Suprapubic skin (tissue), 4 donors: ENCODE data around the gene UBE2E3. TPM values are rescaled to one million over a fixed set of nuclear protein-coding genes. Genes with fewer than 3 reads are reported as not detected.
"Not testable (repeated sequence)": the region's sequence is repeated elsewhere in the genome, so short reads cannot be mapped to it uniquely, and the experiment has no call there.

ENCODE experiments used
- DNase-seq, 2 donors: peaks; one replicate each; pipeline ENCODE4 v3.0.0-alpha.2; 2019; ENCODE audit warnings: low spot score in 2 of 2
- H3K27ac ChIP-seq: fragments of 200-600 bp; sonication (generic); one replicate; pipeline ENCODE4 v1.5.1; 2019
- H3K27me3 ChIP-seq: fragments of 200-600 bp; sonication (generic); one replicate; pipeline ENCODE4 v1.5.1; 2019
- H3K36me3 ChIP-seq: fragments of 200-600 bp; sonication (generic); one replicate; pipeline ENCODE4 v1.5.1; 2019
- H3K4me1 ChIP-seq: fragments of 200-600 bp; sonication (generic); one replicate; pipeline ENCODE4 v1.5.1; 2019
- H3K4me3 ChIP-seq: fragments of 200-600 bp; sonication (generic); one replicate; pipeline ENCODE4 v1.5.1; 2019; ENCODE audit warnings: mild to moderate bottlenecking
- H3K9me3 ChIP-seq: fragments of 200-600 bp; sonication (generic); one replicate; pipeline ENCODE4 v1.5.1; 2019
- EP300 ChIP-seq: sonication (generic); formaldehyde crosslinking; IDR thresholded peaks from one replicate; pipeline ENCODE4 v1.6.1; 2017; ENCODE audit warnings: antibody characterized with exemption
- POLR2A ChIP-seq, 2 donors: fragments of 450-650 bp; IDR thresholded peaks; one replicate each; pipeline ENCODE4 v1.6.1; 2017; ENCODE audit warnings: antibody characterized with exemption in 2 of 2, mild to moderate bottlenecking in 2 of 2, moderate library complexity in 2 of 2
- POLR2AphosphoS5 ChIP-seq, 3 donors: sonication (generic); formaldehyde crosslinking; IDR thresholded peaks; one replicate each; pipeline ENCODE4 v1.6.1; 2017; ENCODE audit warnings: antibody characterized with exemption in 3 of 3
- WGBS: methylation state at CpG from one replicate; pipeline ENCODE4 v1.1.5; 2018; 5-methylcytosine and 5-hydroxymethylcytosine counted together
- total RNA-seq, 4 donors: library from RNA; depleted of rRNA; stranded (reverse); fragments of >200 nt; gene quantifications; one replicate each; pipeline ENCODE4 v1.1.0, GENCODE V29; 2016
- TF ChIP-seq, protein P1 (sequence below), 2 donors: fragments of 200-600 bp in 1 of 2; fragments of 450-650 bp in 1 of 2; sonication (generic) in 1 of 2; IDR thresholded peaks; one replicate each; pipeline ENCODE4 v1.5.1; 2016 to 2019; ENCODE audit warnings: antibody characterized with exemption in 2 of 2, mild to moderate bottlenecking in 1 of 2, moderate library complexity in 1 of 2

UBE2E3 gene
- total RNA-seq: 10 to 100 TPM; 50.6 to 79.5 (median 66.1) TPM

DNA sequence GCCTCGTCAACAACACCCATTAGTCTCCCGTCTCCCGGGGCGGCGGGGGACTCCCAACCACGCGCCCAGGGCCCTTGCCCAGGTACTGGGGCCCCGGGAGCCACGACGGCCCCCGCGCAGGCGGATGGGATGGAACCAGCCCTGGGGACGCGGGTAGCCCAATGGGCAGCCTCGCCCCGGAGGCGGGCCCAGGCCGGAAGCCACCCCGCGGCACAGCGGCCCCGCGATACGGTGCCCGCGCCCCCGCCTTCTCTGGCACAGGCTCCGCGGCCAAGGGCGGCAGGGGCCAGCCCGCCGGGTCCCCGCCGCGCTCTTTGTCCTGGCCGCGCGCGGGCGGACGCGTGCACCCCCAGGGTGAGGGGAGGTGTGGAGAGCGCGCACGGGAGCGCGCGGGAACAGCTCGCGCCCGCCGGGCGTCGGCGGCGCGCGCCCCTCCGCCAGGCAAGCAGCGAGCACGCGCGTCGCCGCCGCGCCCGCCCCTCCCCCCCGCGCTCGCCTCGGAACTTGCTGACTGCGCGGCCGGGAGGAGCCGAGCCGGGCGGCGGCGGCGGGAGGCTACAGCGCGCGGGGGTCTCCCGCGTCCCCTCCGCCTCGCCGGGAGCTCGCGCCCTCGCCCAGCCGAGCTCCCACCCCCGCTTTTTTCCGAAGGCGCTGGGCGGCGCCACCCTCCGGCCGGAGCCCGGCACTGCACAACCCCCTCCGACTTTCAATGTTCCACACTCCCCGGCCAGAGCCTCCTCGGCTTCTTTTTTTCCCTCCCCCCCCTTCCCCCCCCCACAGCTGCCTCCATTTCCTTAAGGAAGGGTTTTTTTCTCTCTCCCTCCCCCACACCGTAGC, at the start of gene UBE2E3:
TSS of gene UBE2E3 (plus strand) at position 500 of the 837 bp plus-strand sequence. CDS start 1,438 bp downstream, outside the sequence.
- no peaks in the 10 kb centered on the region for H3K36me3 ChIP-seq
- peaks cover 43% of the 10 kb centered on the region for H3K4me1 ChIP-seq
- no peaks in the 10 kb centered on the region for H3K9me3 ChIP-seq
- H3K27ac ChIP-seq: peak within 1 kb of the TSS; percentile 93
- WGBS: 2% methylated on average over 19 of the region's 106 CpGs
- H3K27me3 ChIP-seq: no peaks in the 10 kb centered on the region
- peak; percentile 86 to 88 for DNase-seq
- H3K4me3 ChIP-seq: peak within 1 kb of the TSS; percentile 92
- TF ChIP-seq EP300 (no peak), POLR2A (IDR thresholded peaks at IDR 0.05) (peak; percentile 20 to 53), POLR2AphosphoS5 (IDR thresholded peaks at IDR 0.05) (no peak)
- TF ChIP-seq, protein P1, sequence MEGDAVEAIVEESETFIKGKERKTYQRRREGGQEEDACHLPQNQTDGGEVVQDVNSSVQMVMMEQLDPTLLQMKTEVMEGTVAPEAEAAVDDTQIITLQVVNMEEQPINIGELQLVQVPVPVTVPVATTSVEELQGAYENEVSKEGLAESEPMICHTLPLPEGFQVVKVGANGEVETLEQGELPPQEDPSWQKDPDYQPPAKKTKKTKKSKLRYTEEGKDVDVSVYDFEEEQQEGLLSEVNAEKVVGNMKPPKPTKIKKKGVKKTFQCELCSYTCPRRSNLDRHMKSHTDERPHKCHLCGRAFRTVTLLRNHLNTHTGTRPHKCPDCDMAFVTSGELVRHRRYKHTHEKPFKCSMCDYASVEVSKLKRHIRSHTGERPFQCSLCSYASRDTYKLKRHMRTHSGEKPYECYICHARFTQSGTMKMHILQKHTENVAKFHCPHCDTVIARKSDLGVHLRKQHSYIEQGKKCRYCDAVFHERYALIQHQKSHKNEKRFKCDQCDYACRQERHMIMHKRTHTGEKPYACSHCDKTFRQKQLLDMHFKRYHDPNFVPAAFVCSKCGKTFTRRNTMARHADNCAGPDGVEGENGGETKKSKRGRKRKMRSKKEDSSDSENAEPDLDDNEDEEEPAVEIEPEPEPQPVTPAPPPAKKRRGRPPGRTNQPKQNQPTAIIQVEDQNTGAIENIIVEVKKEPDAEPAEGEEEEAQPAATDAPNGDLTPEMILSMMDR (IDR thresholded peaks at IDR 0.05): peak; percentile 62 to 83

GRCh38 chr2:180931841-180932240, 48.6 kb upstream of the UBE2E3 start:
- TF ChIP-seq POLR2AphosphoS5 (IDR thresholded peaks at IDR 0.05): no peak
- H3K9me3 ChIP-seq: no peaks in the 10 kb centered on the region
- no peak overlapping the region for H3K27ac ChIP-seq
- no peaks in the 10 kb centered on the region for H3K27me3 ChIP-seq
- no peak overlapping the region for H3K4me3 ChIP-seq
- H3K4me1 ChIP-seq: no peaks in the 10 kb centered on the region
- DNase-seq: no peak
- H3K36me3 ChIP-seq: no peaks in the 10 kb centered on the region

- H3K4me1 ChIP-seq: no peaks in the 10 kb centered on the region
- 97% methylated on average over 1 of the region's 1 CpG for WGBS
- no peak for DNase-seq
- no peak for TF ChIP-seq EP300
- no peak for TF ChIP-seq POLR2A (IDR thresholded peaks at IDR 0.05)
- TF ChIP-seq, protein P1 (IDR thresholded peaks at IDR 0.05): no peak
- TF ChIP-seq POLR2AphosphoS5 (IDR thresholded peaks at IDR 0.05): no peak
- H3K4me3 ChIP-seq: no peak overlapping the region
- no peaks in the 10 kb centered on the region for H3K9me3 ChIP-seq
- no peaks in the 10 kb centered on the region for H3K27me3 ChIP-seq
- no peak overlapping the region for H3K27ac ChIP-seq
- no peaks in the 10 kb centered on the region for H3K36me3 ChIP-seq
Measured at GRCh38 chr2:180933332-180933731, 47.1 kb upstream of the UBE2E3 start.

DNA sequence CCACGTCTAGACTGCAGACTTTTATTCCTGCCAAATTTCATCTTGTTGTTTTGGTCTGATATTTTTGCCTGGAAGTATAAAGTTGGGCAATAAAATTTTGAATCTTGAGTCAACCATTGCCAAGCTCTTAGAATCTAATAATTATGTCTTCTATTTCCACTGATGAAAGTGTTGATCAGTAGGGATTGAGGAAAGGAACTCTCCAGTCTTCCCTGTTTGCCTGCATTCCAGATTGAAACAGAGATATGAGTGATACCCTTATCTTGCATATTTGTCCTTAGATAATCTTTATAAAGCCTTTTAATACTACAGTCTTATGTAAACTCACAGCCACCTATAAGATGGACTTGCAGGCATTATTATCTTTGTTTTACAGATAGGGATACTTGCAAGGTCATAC, 45.5 kb upstream of the UBE2E3 start:
- no peaks in the 10 kb centered on the region for H3K4me1 ChIP-seq
- no peaks in the 10 kb centered on the region for H3K27me3 ChIP-seq
- H3K4me3 ChIP-seq: no peak overlapping the region
- no peaks in the 10 kb centered on the region for H3K36me3 ChIP-seq
- no peak for TF ChIP-seq EP300
- TF ChIP-seq POLR2AphosphoS5 (IDR thresholded peaks at IDR 0.05): no peak
- no peak for TF ChIP-seq POLR2A (IDR thresholded peaks at IDR 0.05)
- TF ChIP-seq, protein P1 (IDR thresholded peaks at IDR 0.05): no peak
- no peak overlapping the region for H3K27ac ChIP-seq
- DNase-seq: no peak
- H3K9me3 ChIP-seq: no peaks in the 10 kb centered on the region
- 37% methylated on average over 1 of the region's 1 CpG for WGBS

DNA sequence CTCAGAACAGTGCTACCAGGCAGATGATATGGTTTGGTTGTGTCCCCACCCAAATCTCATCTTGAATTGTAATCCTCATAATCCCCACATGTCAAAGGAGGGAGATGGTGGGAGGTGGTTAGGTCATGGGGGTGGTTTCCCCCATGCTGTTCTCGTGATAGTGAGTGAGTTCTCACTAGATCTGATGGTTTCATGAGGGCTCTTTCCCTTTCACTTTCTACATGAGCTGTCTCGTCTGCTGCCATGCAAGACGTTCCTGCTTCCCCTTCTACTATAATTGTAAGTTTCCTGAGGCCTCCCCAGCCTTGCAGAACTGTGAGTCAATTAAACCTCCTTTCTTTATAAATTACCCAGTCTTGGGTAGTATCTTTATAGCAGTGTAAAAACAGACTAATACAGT, 42.9 kb upstream of the UBE2E3 start:
- H3K36me3 ChIP-seq, H3K27me3 ChIP-seq, H3K9me3 ChIP-seq, H3K4me1 ChIP-seq, H3K4me3 ChIP-seq, DNase-seq, H3K27ac ChIP-seq: not testable (repeated sequence)
- 71% methylated on average over 3 of the region's 3 CpGs for WGBS

DNA sequence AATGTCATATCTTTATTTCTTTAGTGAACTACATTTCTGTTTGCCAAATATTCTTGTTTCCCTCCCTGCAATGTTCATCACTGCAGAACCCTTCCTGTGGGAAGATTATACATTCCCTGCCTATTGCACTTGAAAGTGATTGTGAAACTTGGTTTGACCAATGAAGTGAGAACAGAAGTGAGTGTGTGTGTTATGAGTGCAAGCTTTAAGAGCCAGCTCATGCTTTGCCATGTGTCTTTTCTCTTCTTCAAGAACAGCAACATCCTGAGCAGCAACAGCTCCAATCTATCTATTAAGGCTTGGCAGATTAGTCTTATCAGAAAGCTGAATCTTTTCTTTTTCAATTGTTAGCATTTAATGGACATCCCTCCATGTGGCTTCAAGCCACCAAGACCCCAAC, 42.0 kb upstream of the UBE2E3 start:
- Histone ChIP-seq H3K4me3 (no peak overlapping the region), H3K27me3 (no peaks in the 10 kb centered on the region), H3K4me1 (no peaks in the 10 kb centered on the region), H3K36me3 (no peaks in the 10 kb centered on the region), H3K9me3 (no peaks in the 10 kb centered on the region), H3K27ac (no peak overlapping the region)
- DNase-seq: no peak
- TF ChIP-seq, protein P1 (IDR thresholded peaks at IDR 0.05): no peak
- TF ChIP-seq EP300 (no peak), POLR2A (IDR thresholded peaks at IDR 0.05) (no peak), POLR2AphosphoS5 (IDR thresholded peaks at IDR 0.05) (no peak)
